Trophoblast cell (in vitro differentiated cells and primary cell): ENCODE data around the gene MAPT.

ENCODE experiments used
- DNase-seq, 2 donors: peaks; one replicate each; pipeline ENCODE4 v3.0.0-alpha.2; 2016
- H2AFZ ChIP-seq: 2 replicates; pipeline ENCODE4 v1.6.1; 2013; ENCODE audit warnings: low read length, moderate library complexity, mild to moderate bottlenecking; ENCODE audit not compliant: insufficient read depth, poor library complexity
- H2AK5ac ChIP-seq: 2 replicates; pipeline ENCODE4 v1.6.1; 2013; ENCODE audit warnings: mild to moderate bottlenecking, low read length
- H2BK120ac ChIP-seq: 2 replicates; pipeline ENCODE4 v1.6.1; 2013; ENCODE audit warnings: low read length, mild to moderate bottlenecking, moderate library complexity; ENCODE audit not compliant: insufficient read depth, poor library complexity
- H2BK12ac ChIP-seq: 2 replicates; pipeline ENCODE4 v1.6.1; 2013; ENCODE audit warnings: mild to moderate bottlenecking, low read length, moderate library complexity
- H2BK5ac ChIP-seq: 2 replicates; pipeline ENCODE4 v1.6.1; 2013; ENCODE audit warnings: low read length, low read depth, moderate library complexity, mild to moderate bottlenecking; ENCODE audit not compliant: poor library complexity
- H3K14ac ChIP-seq: 2 replicates; pipeline ENCODE4 v1.6.1; 2013; ENCODE audit warnings: mild to moderate bottlenecking, low read length
- H3K18ac ChIP-seq: 2 replicates; pipeline ENCODE4 v1.6.1; 2013; ENCODE audit warnings: mild to moderate bottlenecking, low read length
- H3K23ac ChIP-seq: 2 replicates; pipeline ENCODE4 v1.6.1; 2013; ENCODE audit warnings: low read length
- H3K27ac ChIP-seq: 2 replicates; pipeline ENCODE4 v1.5.1; 2013; ENCODE audit warnings: low read depth, mild to moderate bottlenecking, inconsistent platforms, low read length, moderate library complexity
- H3K27me3 ChIP-seq: 2 replicates; pipeline ENCODE4 v1.6.1; 2013; ENCODE audit warnings: inconsistent platforms, mild to moderate bottlenecking, low read length, moderate library complexity; ENCODE audit not compliant: insufficient read depth
- H3K36me3 ChIP-seq, 2 experiments: 1 replicate in 1 of 2; 2 replicates in 1 of 2; pipeline ENCODE4 v1.6.1; 2013; ENCODE audit warnings: low read length in 2 of 2, mild to moderate bottlenecking in 2 of 2, moderate library complexity in 1 of 2; ENCODE audit not compliant: insufficient read depth in 2 of 2, control insufficient read depth in 1 of 2
- H3K4ac ChIP-seq: 2 replicates; pipeline ENCODE4 v1.6.1; 2013; ENCODE audit warnings: low read depth, mild to moderate bottlenecking, low read length, moderate library complexity
- H3K4me1 ChIP-seq, 2 experiments: 1 replicate in 1 of 2; 2 replicates in 1 of 2; pipeline ENCODE4 v1.6.1; 2013; ENCODE audit warnings: low read length in 2 of 2, mild to moderate bottlenecking in 2 of 2, moderate library complexity in 1 of 2; ENCODE audit not compliant: insufficient read depth in 2 of 2, control insufficient read depth in 1 of 2
- H3K4me2 ChIP-seq: 2 replicates; pipeline ENCODE4 v1.6.1; 2013; ENCODE audit warnings: inconsistent platforms, mild to moderate bottlenecking, low read length, moderate library complexity
- H3K4me3 ChIP-seq: 2 replicates; pipeline ENCODE4 v1.5.1; 2013; ENCODE audit warnings: mild to moderate bottlenecking, low read depth, low read length, inconsistent platforms
- H3K79me1 ChIP-seq: one replicate; pipeline ENCODE4 v1.6.1; 2013; ENCODE audit warnings: low read length
- H3K79me2 ChIP-seq: 2 replicates; pipeline ENCODE4 v1.6.1; 2013; ENCODE audit warnings: low read length, mild to moderate bottlenecking; ENCODE audit not compliant: control insufficient read depth, insufficient read depth, poor library complexity
- H3K9ac ChIP-seq: 2 replicates; pipeline ENCODE4 v1.6.1; 2013; ENCODE audit warnings: mild to moderate bottlenecking, low read length
- H3K9me3 ChIP-seq: 2 replicates; pipeline ENCODE4 v1.6.1; 2013; ENCODE audit warnings: low read depth, mild to moderate bottlenecking, control low read depth, inconsistent platforms, low read length; ENCODE audit not compliant: insufficient read depth
- H4K12ac ChIP-seq: 2 replicates; pipeline ENCODE4 v1.6.1; 2013; ENCODE audit warnings: low read depth, mild to moderate bottlenecking, low read length, moderate library complexity
- H4K8ac ChIP-seq: 2 replicates; pipeline ENCODE4 v1.6.1; 2013; ENCODE audit warnings: low read depth, mild to moderate bottlenecking, low read length, moderate library complexity
- H4K91ac ChIP-seq: one replicate; pipeline ENCODE4 v1.6.1; 2013; ENCODE audit warnings: low read depth, mild to moderate bottlenecking, low read length, moderate library complexity
- WGBS: extraction: QIAGEN DNeasy Blood & Tissue Kit; methylation state at CpG from one replicate; pipeline ENCODE4 v1.1.7; 2013; ENCODE audit warnings: missing lambda C conversion rate; ENCODE audit not compliant: insufficient read length, insufficient coverage; ENCODE audit errors: extremely low coverage; 5-methylcytosine and 5-hydroxymethylcytosine counted together

Gene MAPT

DNA sequence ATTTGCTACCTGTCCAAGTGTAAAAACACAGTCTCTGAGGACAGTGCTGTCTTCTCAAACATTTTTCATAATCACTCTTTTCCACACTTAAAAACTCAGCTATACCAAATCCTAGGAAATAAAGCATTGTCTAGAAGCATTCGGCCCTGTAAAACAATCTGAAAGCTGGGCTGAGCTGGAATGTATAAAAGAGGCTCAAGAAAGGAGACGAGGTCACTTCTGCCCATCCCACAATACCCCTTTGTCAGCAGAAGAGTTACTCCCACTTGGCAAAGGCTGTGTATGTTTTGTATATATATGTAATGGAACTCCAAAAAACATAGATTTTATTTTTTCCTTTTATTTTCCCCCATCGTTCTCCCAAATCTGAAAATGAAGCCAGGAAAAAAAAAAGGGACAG lies 148.6 kb downstream of the MAPT start:
- Histone ChIP-seq H3K27me3 (no peaks in the 10 kb centered on the region), H2AK5ac (no peak overlapping the region), H3K4me1 (peaks cover 0 to 8% of the 10 kb centered on the region in 2 experiments), H4K12ac (no peak overlapping the region), H3K9me3 (no peaks in the 10 kb centered on the region), H2BK5ac (no peak overlapping the region), H3K9ac (no peak overlapping the region), H3K27ac (no peak overlapping the region), H2BK120ac (no peak overlapping the region), H3K18ac (no peak overlapping the region), H3K23ac (no peak overlapping the region), H4K91ac (no peak overlapping the region), H3K4ac (no peak overlapping the region), H4K8ac (no peak overlapping the region), H3K4me3 (no peak overlapping the region), H3K36me3 (peaks cover 19 to 34% of the 10 kb centered on the region in 2 experiments), H3K79me2 (no peaks in the 10 kb centered on the region), H3K14ac (no peak overlapping the region), H3K79me1 (no peaks in the 10 kb centered on the region), H2BK12ac (no peak overlapping the region), H3K4me2 (no peak overlapping the region), H2AFZ (no peak overlapping the region)
- no peak for DNase-seq
- no CpG with 5 or more reads among the region's 3 CpGs for WGBS

DNA sequence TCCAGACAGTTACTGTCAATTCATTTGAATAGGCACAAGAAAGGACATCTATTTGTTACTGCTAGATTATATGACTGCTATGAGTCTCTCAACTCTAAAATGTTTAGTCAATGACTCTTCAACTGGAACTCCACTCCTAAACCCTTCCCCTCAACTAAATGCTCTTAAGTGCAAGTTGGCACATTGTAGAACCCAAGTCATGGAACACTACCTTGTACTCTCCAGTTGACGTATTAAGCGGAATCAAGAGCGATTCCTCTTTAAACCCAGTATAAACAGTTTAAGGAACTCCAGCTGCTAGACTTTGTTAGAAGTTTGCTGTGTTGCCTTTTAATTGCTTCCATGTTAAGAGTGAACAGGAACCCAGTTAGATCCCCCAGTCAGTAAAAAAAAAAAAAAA lies 149.3 kb downstream of the MAPT start:
- Histone ChIP-seq H2AFZ (no peak overlapping the region), H3K4me2 (no peak overlapping the region), H3K4me3 (no peak overlapping the region), H3K9me3 (no peaks in the 10 kb centered on the region), H3K36me3 (peaks cover 18 to 33% of the 10 kb centered on the region in 2 experiments), H2BK12ac (no peak overlapping the region), H3K14ac (no peak overlapping the region), H2BK5ac (no peak overlapping the region), H3K4me1 (peaks cover 0 to 8% of the 10 kb centered on the region in 2 experiments), H4K91ac (no peak overlapping the region), H3K9ac (no peak overlapping the region), H2BK120ac (no peak overlapping the region), H3K4ac (no peak overlapping the region), H2AK5ac (no peak overlapping the region), H3K27me3 (no peaks in the 10 kb centered on the region), H3K18ac (no peak overlapping the region), H4K8ac (no peak overlapping the region), H3K27ac (no peak overlapping the region), H3K23ac (no peak overlapping the region), H3K79me2 (no peaks in the 10 kb centered on the region), H3K79me1 (no peaks in the 10 kb centered on the region), H4K12ac (no peak overlapping the region)
- no peak for DNase-seq
- no CpG with 5 or more reads among the region's 3 CpGs for WGBS

- no peak overlapping the region for H3K9ac ChIP-seq
- H3K14ac ChIP-seq = no peak overlapping the region
- WGBS = no CpG with 5 or more reads among the region's 5 CpGs
- peaks cover 0 to 8% of the 10 kb centered on the region in 2 experiments for H3K4me1 ChIP-seq
- no peak overlapping the region for H4K12ac ChIP-seq
- H3K36me3 ChIP-seq = peaks cover 16 to 27% of the 10 kb centered on the region in 2 experiments
- H2BK5ac ChIP-seq = no peak overlapping the region
- H3K9me3 ChIP-seq = no peaks in the 10 kb centered on the region
- no peaks in the 10 kb centered on the region for H3K27me3 ChIP-seq
- H3K4ac ChIP-seq = no peak overlapping the region
- H2BK12ac ChIP-seq = no peak overlapping the region
- H2AFZ ChIP-seq = no peak overlapping the region
- no peak overlapping the region for H2AK5ac ChIP-seq
- no peak overlapping the region for H4K91ac ChIP-seq
- no peak overlapping the region for H3K18ac ChIP-seq
- H3K79me2 ChIP-seq = no peaks in the 10 kb centered on the region
- H2BK120ac ChIP-seq = no peak overlapping the region
- no peak overlapping the region for H3K4me3 ChIP-seq
- no peak overlapping the region for H4K8ac ChIP-seq
- no peak overlapping the region for H3K27ac ChIP-seq
- peak; percentile 68 to 82 for DNase-seq
- H3K23ac ChIP-seq = no peak overlapping the region
- H3K79me1 ChIP-seq = no peaks in the 10 kb centered on the region
- H3K4me2 ChIP-seq = no peak overlapping the region
These were observed 150.1 kb downstream of the MAPT start for GRCh38 chr17:46044286-46044928.

GRCh38 chr17:46044989-46045388 lies 150.6 kb downstream of the MAPT start:
- Histone ChIP-seq H3K79me2 (no peaks in the 10 kb centered on the region), H3K4me3 (no peak overlapping the region), H3K9ac (peak overlapping the region; percentile 69), H3K27me3 (no peaks in the 10 kb centered on the region), H3K4me2 (no peak overlapping the region), H3K14ac (no peak overlapping the region), H2BK5ac (no peak overlapping the region), H3K36me3 (peaks cover 17 to 28% of the 10 kb centered on the region in 2 experiments), H4K12ac (no peak overlapping the region), H2BK12ac (no peak overlapping the region), H3K79me1 (no peaks in the 10 kb centered on the region), H3K18ac (no peak overlapping the region), H2AK5ac (no peak overlapping the region), H2AFZ (no peak overlapping the region), H4K91ac (no peak overlapping the region), H3K27ac (no peak overlapping the region), H3K4ac (no peak overlapping the region), H4K8ac (no peak overlapping the region), H3K23ac (no peak overlapping the region), H3K4me1 (peaks cover 0 to 8% of the 10 kb centered on the region in 2 experiments), H2BK120ac (no peak overlapping the region), H3K9me3 (no peaks in the 10 kb centered on the region)
- DNase-seq = no peak
- no CpG with 5 or more reads among the region's 2 CpGs for WGBS
